Spleen (tissue), 11 donors: ENCODE measurements around the gene ADRA1B. TPM values are rescaled to one million over a fixed set of nuclear protein-coding genes. Genes with fewer than 3 reads are reported as not detected.
A peak's percentile ranks its signal among the peaks of the same experiment; 100 is the strongest.

Experiments used
- DNase-seq: peaks from one replicate; pipeline ENCODE4 v3.0.0-alpha.2; 2020
- H3K27ac ChIP-seq, 8 donors: fragments of 200-600 bp; sonication (generic) in 7 of 8; 1 replicate in 4 of 8; 2 replicates in 4 of 8; pipeline versions ENCODE4 v1.5.0 to v1.8.0; 2016 to 2021; ENCODE audit warnings: inconsistent platforms in 4 of 8, mild to moderate bottlenecking in 4 of 8, moderate library complexity in 1 of 8
- H3K27me3 ChIP-seq, 7 donors: fragments of 200-600 bp; sonication (generic) in 6 of 7; replicated peaks in 1 of 7; 1 replicate in 4 of 7; 2 replicates in 3 of 7; pipeline versions ENCODE4 v1.5.0 to v1.8.0; 2016 to 2021; ENCODE audit warnings: inconsistent platforms in 3 of 7, mild to moderate bottlenecking in 1 of 7
- H3K36me3 ChIP-seq, 6 donors: fragments of 200-600 bp; sonication (generic) in 5 of 6; 1 replicate in 4 of 6; 2 replicates in 2 of 6; pipeline versions ENCODE4 v1.5.0 to v1.8.0; 2016 to 2021; ENCODE audit warnings: inconsistent platforms in 2 of 6
- H3K4me1 ChIP-seq, 6 donors: fragments of 200-600 bp; sonication (generic) in 5 of 6; 1 replicate in 3 of 6; 2 replicates in 3 of 6; pipeline versions ENCODE4 v1.5.0 to v1.8.0; 2016 to 2021; ENCODE audit warnings: inconsistent platforms in 3 of 6
- H3K4me3 ChIP-seq, 8 donors: fragments of 200-600 bp; sonication (generic) in 7 of 8; 1 replicate in 4 of 8; 2 replicates in 4 of 8; pipeline versions ENCODE4 v1.5.0 to v1.8.0; 2016 to 2021; ENCODE audit warnings: inconsistent platforms in 4 of 8, mild to moderate bottlenecking in 4 of 8, moderate library complexity in 2 of 8
- H3K9me3 ChIP-seq, 8 donors: fragments of 200-600 bp; sonication (generic) in 7 of 8; 1 replicate in 4 of 8; 2 replicates in 4 of 8; pipeline versions ENCODE4 v1.5.0 to v1.8.0; 2016 to 2021; ENCODE audit warnings: inconsistent platforms in 4 of 8
- CTCF ChIP-seq, 11 experiments: fragments of 200-600 bp in 7 of 11; fragments of 450-650 bp in 4 of 11; sonication (generic) in 4 of 11; IDR thresholded peaks in 8 of 11; conservative IDR thresholded peaks in 3 of 11; 1 replicate in 7 of 11; 2 replicates in 4 of 11; pipeline versions ENCODE4 v1.4.0 to v1.8.0; 2016 to 2021; ENCODE audit warnings: antibody characterized with exemption in 11 of 11, inconsistent platforms in 4 of 11, mild to moderate bottlenecking in 1 of 11
- POLR2A ChIP-seq, 3 donors: fragments of 450-650 bp; IDR thresholded peaks; one replicate each; pipeline ENCODE4 v1.5.1; 2017; ENCODE audit warnings: antibody characterized with exemption in 3 of 3, mild to moderate bottlenecking in 1 of 3
- POLR2AphosphoS5 ChIP-seq, 3 donors: sonication (generic); formaldehyde crosslinking; IDR thresholded peaks; one replicate each; pipeline ENCODE4 v1.5.1; 2017; ENCODE audit warnings: antibody characterized with exemption in 3 of 3
- WGBS, 5 donors: extraction: QIAGEN DNeasy Blood & Tissue Kit in 3 of 5; methylation state at CpG; one replicate each; pipeline versions ENCODE4 v1.1.5 to v1.1.7; 2013 to 2018; 5-methylcytosine and 5-hydroxymethylcytosine counted together
- intact Hi-C: fragments of 100-400 bp; cut with DNase I; formaldehyde crosslinking; loops from one replicate; pipeline ENCODE4 v1.15.0; 2023; ENCODE audit warnings: low total_unique reads
- polyA plus RNA-seq, 3 donors: library from polyadenylated mRNA; stranded (reverse); fragments of 200-250 nt; gene quantifications; one replicate each; pipeline ENCODE4 v1.2.1, GENCODE V29; 2013
- small RNA-seq, 4 donors: library from RNA; depleted of rRNA; stranded (forward); fragments of <200 nt; gene quantifications; one replicate each; pipeline ENCODE3, GENCODE V24; 2016
- total RNA-seq, 7 donors: library from RNA; depleted of rRNA in 3 of 7; stranded (reverse); fragments of >200 nt in 3 of 7; fragmentation: NEBNext Ultra II Directional in 4 of 7; extraction: Animal tissue kit (Norgen Biotek cat#: 25700) in 4 of 7; gene quantifications; one replicate each; pipeline versions ENCODE4 v1.1.0 to v1.2.1, GENCODE V29; 2016 to 2021
- donor health status: healthy with polysubstance abuse.
- donor health status: DM: no; HTN: no; CAD: no; lungs with moderate emphysema.
- donor health status: DM: no; HTN: no; CAD: no.
- donor health status: Bipolar disorder and iron deficiency.
- donor health status: healthy.
- donor health status: DM: no; HTN: no; CAD: no.
- donor health status: DM: yes; HTN: yes; CAD: no.

Gene ADRA1B
- total and polyA plus RNA-seq, 10 donors: 0.65 to 39.6 (median 11.7) TPM

- no peak overlapping the region for H3K4me3 ChIP-seq
- H3K36me3 ChIP-seq: peaks cover 0 to 88% (median 31%) of the 10 kb centered on the region in 6 donors
- TF ChIP-seq POLR2A (IDR thresholded peaks at IDR 0.05): no peak
- TF ChIP-seq CTCF (IDR thresholded peaks at IDR 0.05 in 8 of 11, conservative IDR thresholded peaks at IDR 0.05 in 3 of 11): no peak
- TF ChIP-seq POLR2AphosphoS5 (IDR thresholded peaks at IDR 0.05): no peak
- no peaks in the 10 kb centered on the region for H3K27me3 ChIP-seq
- H3K9me3 ChIP-seq: no peaks in the 10 kb centered on the region
- WGBS, 5 donors: 70 to 81% (median 78%) methylated on average over 7 of the region's 7 CpGs
- DNase-seq: no peak
- H3K4me1 ChIP-seq: peaks cover 6 to 40% (median 18%) of the 10 kb centered on the region in 6 donors
- peak overlapping the region in 2 of 8 donors; percentile 18 to 58 for H3K27ac ChIP-seq
- intact Hi-C loops: loop anchor here (5.0 kb wide), 1 partner anchor 322 kb away; no protein-coding TSS in a partner anchor
Measured at GRCh38 chr5:160020266-160020770, 104.0 kb downstream of the ADRA1B start.

- Histone ChIP-seq H3K9me3 (no peaks in the 10 kb centered on the region), H3K4me3 (no peak overlapping the region), H3K27ac (peak overlapping the region in 2 of 8 donors; percentile 18 to 58), H3K36me3 (peaks cover 0 to 87% (median 29%) of the 10 kb centered on the region in 6 donors), H3K27me3 (no peaks in the 10 kb centered on the region), H3K4me1 (peaks cover 6 to 40% (median 18%) of the 10 kb centered on the region in 6 donors)
- DNase-seq: no peak
- WGBS, 5 donors: 61 to 72% (median 67%) methylated on average over 4 of the region's 4 CpGs
- intact Hi-C loops: loop anchor here (5.0 kb wide), 1 partner anchor 321 kb away; no protein-coding TSS in a partner anchor
- TF ChIP-seq CTCF (IDR thresholded peaks at IDR 0.05 in 8 of 11, conservative IDR thresholded peaks at IDR 0.05 in 3 of 11) (no peak), POLR2A (IDR thresholded peaks at IDR 0.05) (no peak), POLR2AphosphoS5 (IDR thresholded peaks at IDR 0.05) (no peak)
Measured at GRCh38 chr5:160020964-160021363, 104.7 kb downstream of the ADRA1B start.

- Histone ChIP-seq H3K4me3 (no peak overlapping the region), H3K27me3 (no peaks in the 10 kb centered on the region), H3K27ac (no peak overlapping the region), H3K4me1 (peaks cover 6 to 40% (median 18%) of the 10 kb centered on the region in 6 donors), H3K9me3 (no peaks in the 10 kb centered on the region), H3K36me3 (peaks cover 0 to 80% (median 25%) of the 10 kb centered on the region in 6 donors)
- no peak for DNase-seq
- TF ChIP-seq POLR2AphosphoS5 (IDR thresholded peaks at IDR 0.05): no peak
- no peak for TF ChIP-seq POLR2A (IDR thresholded peaks at IDR 0.05)
- TF ChIP-seq CTCF (IDR thresholded peaks at IDR 0.05 in 8 of 11, conservative IDR thresholded peaks at IDR 0.05 in 3 of 11): peak; percentile 42 to 81 (median 76)
- intact Hi-C loops: loop anchor here (5.0 kb wide), 1 partner anchor 320 kb away; no protein-coding TSS in a partner anchor
- WGBS, 5 donors: 21 to 28% (median 22%) methylated on average over 3 of the region's 3 CpGs
Measured at GRCh38 chr5:160021831-160022446, 105.7 kb downstream of the ADRA1B start.

Small RNAs within 50 kb of the gene (small RNA-seq; reads per million reads assigned to genes)
- gene RF00019: 0 reads per million in 4 donors

Other genes with a start within 250 kb of the ADRA1B start
- gene TTC1, start 92.7 kb downstream of the ADRA1B start, total RNA-seq: 10 to 100 TPM; 29.2 to 46.8 (median 39.5) TPM
- 10 to 100 TPM; 36.1 to 55.2 (median 46.6) TPM for gene TTC1, start 92.7 kb downstream of the ADRA1B start, polyA plus RNA-seq
- 10 to 100 TPM; 24.9 to 36.7 (median 29.4) TPM for gene PWWP2A, start 203.0 kb downstream of the ADRA1B start, total RNA-seq
- 10 to 100 TPM in 2 of 3 donors, 1 to 10 TPM in 1; 8.5 to 12.0 (median 10.7) TPM for gene PWWP2A, start 203.0 kb downstream of the ADRA1B start, polyA plus RNA-seq